OCI-LY7 (cell line): ENCODE results near the gene FCN1.
"Not testable (repeated sequence)": the region's sequence is repeated elsewhere in the genome, so short reads cannot be mapped to it uniquely, and the experiment has no call there.

Source experiments
- CTCF ChIP-seq: fragments of 200-600 bp; sonication (generic); conservative IDR thresholded peaks from 2 replicates; pipeline ENCODE4 v1.5.1; 2014; ENCODE audit warnings: mild to moderate bottlenecking, antibody characterized with exemption, low read length, moderate library complexity, mixed read lengths
- EZH2phosphoT487 ChIP-seq: fragments of 200-600 bp; sonication (generic); IDR thresholded peaks from 2 replicates; pipeline ENCODE4 v1.6.1; 2018; ENCODE audit warnings: low read depth, borderline replicate concordance, mild to moderate bottlenecking, mixed run types, antibody characterized with exemption, low read length, moderate library complexity, mixed read lengths

GRCh38 chr9:134857451-134857850 is 60.3 kb downstream of the FCN1 start:
- not testable (repeated sequence) for TF ChIP-seq CTCF, EZH2phosphoT487
